VCaP (cell line): ENCODE data around the gene CHD9.
A peak's percentile ranks its signal among the peaks of the same experiment; 100 is the strongest.

Experiments
- H3K27ac ChIP-seq: fragments of 450-650 bp; 2 replicates; pipeline ENCODE4 v1.5.1; 2017
- CTCF ChIP-seq: fragments of 450-650 bp; conservative IDR thresholded peaks from 2 replicates; pipeline ENCODE4 v1.5.1; 2017; ENCODE audit warnings: mild to moderate bottlenecking, moderate library complexity

Gene CHD9

GRCh38 chr16:53220585-53220984 is 165.8 kb downstream of the CHD9 start:
- TF ChIP-seq CTCF, result no peak
- no peak overlapping the region for H3K27ac ChIP-seq

- no peak overlapping the region for H3K27ac ChIP-seq
- TF ChIP-seq CTCF, result no peak
These were observed 170.3 kb downstream of the CHD9 start for GRCh38 chr16:53224951-53225533.

GRCh38 chr16:53232826-53233529 is 178.2 kb downstream of the CHD9 start:
- H3K27ac ChIP-seq, result peak overlapping the region; percentile 30
- no peak for TF ChIP-seq CTCF

GRCh38 chr16:53234836-53235235 is 180.0 kb downstream of the CHD9 start:
- no peak overlapping the region for H3K27ac ChIP-seq
- TF ChIP-seq CTCF, result no peak

GRCh38 chr16:53235851-53236250 is 181.1 kb downstream of the CHD9 start:
- no peak overlapping the region for H3K27ac ChIP-seq
- no peak for TF ChIP-seq CTCF

GRCh38 chr16:53249331-53249730 is 194.5 kb downstream of the CHD9 start:
- no peak for TF ChIP-seq CTCF
- H3K27ac ChIP-seq, result no peak overlapping the region

- no peak overlapping the region for H3K27ac ChIP-seq
- TF ChIP-seq CTCF, result no peak
These were observed 202.2 kb downstream of the CHD9 start for GRCh38 chr16:53257001-53257400.
